NCI-H510A (cell line): ENCODE measurements around the gene XG.
"Not testable (repeated sequence)": the region's sequence is repeated elsewhere in the genome, so short reads cannot be mapped to it uniquely, and the experiment has no call there.

Experiments
- DNase-seq: peaks from one replicate; lab custom pipeline; 2025; lab: John Stamatoyannopoulos, UW

Gene XG

GRCh38 chrX:2781226-2781571 is 29.4 kb downstream of the XG start:
- DNase-seq = no peak

- no peak for DNase-seq
Measured at GRCh38 chrX:2781698-2782097, 29.9 kb downstream of the XG start.

- DNase-seq = no peak
Measured at GRCh38 chrX:2782171-2782570, 30.3 kb downstream of the XG start.

- DNase-seq = no peak
Measured at GRCh38 chrX:2782778-2783177, 30.9 kb downstream of the XG start.

GRCh38 chrX:2784026-2784425 is 32.2 kb downstream of the XG start:
- no peak for DNase-seq

GRCh38 chrX:2785538-2785937 is 33.7 kb downstream of the XG start:
- DNase-seq = no peak

- DNase-seq = no peak
Measured at GRCh38 chrX:2788980-2789379, 37.1 kb downstream of the XG start.

GRCh38 chrX:2789569-2789968 is 37.7 kb downstream of the XG start:
- no peak for DNase-seq

GRCh38 chrX:2793752-2794151 is 41.9 kb downstream of the XG start:
- no peak for DNase-seq

GRCh38 chrX:2794336-2794735 is 42.5 kb downstream of the XG start:
- DNase-seq = no peak

- DNase-seq = not testable (repeated sequence)
Measured at GRCh38 chrX:2796808-2797207, 45.0 kb downstream of the XG start.

- no peak for DNase-seq
Measured at GRCh38 chrX:2799369-2799768, 47.5 kb downstream of the XG start.

- DNase-seq = not testable (repeated sequence)
Measured at GRCh38 chrX:2799980-2800379, 48.1 kb downstream of the XG start.

GRCh38 chrX:2801223-2801622 is 49.4 kb downstream of the XG start:
- DNase-seq = no peak

GRCh38 chrX:2802376-2803090 is 50.7 kb downstream of the XG start:
- not testable (repeated sequence) for DNase-seq

- not testable (repeated sequence) for DNase-seq
Measured at GRCh38 chrX:2803486-2803885, 51.6 kb downstream of the XG start.

GRCh38 chrX:2804106-2804843 is 52.4 kb downstream of the XG start:
- DNase-seq = not testable (repeated sequence)

- DNase-seq = not testable (repeated sequence)
Measured at GRCh38 chrX:2804858-2805257, 53.0 kb downstream of the XG start.

- no peak for DNase-seq
Measured at GRCh38 chrX:2811271-2811670, 59.4 kb downstream of the XG start.

GRCh38 chrX:2812161-2812907 is 60.5 kb downstream of the XG start:
- not testable (repeated sequence) for DNase-seq

GRCh38 chrX:2817036-2817435 is 65.2 kb downstream of the XG start:
- DNase-seq = no peak

- no peak for DNase-seq
Measured at GRCh38 chrX:2819345-2820135, 67.7 kb downstream of the XG start.
